ENCODE data around the gene HTT.

DNA sequence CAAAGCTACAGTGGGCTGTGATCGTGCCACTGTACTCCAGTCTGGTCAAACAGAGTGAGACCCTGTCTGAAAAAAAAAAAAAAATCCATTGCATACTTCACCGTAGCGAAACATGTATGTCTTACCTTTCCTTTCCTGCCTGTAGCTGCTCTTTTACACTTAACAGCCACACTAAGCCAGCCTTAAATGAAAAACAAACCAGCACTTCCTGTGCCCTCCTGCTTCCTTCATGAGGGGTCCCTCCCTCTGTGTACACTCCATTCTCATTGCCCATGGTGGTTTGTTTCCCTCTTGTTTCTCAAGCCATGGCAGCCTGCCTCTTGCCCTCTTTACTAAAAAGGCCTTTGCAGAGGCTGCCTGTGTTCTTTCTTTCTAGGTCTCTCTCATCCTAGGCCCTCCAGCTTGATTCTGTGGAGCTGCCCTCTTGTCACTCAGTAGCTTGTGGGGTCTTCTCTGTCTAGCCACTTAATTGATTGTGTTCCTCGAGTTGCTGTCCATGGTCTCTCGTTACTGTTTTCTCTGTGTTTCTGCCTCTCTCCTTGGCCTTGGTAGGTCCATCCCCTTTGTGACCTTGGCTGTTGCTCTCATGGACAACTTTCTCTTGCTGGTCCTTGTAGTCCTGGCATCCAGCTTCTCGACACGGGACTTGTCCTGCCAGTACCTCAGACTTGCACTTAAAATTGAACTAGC is 122.3 kb downstream of the HTT start:
- no peak for TF ChIP-seq POLR2A (IDR thresholded peaks at IDR 0.05)
- TF ChIP-seq, protein P1, sequence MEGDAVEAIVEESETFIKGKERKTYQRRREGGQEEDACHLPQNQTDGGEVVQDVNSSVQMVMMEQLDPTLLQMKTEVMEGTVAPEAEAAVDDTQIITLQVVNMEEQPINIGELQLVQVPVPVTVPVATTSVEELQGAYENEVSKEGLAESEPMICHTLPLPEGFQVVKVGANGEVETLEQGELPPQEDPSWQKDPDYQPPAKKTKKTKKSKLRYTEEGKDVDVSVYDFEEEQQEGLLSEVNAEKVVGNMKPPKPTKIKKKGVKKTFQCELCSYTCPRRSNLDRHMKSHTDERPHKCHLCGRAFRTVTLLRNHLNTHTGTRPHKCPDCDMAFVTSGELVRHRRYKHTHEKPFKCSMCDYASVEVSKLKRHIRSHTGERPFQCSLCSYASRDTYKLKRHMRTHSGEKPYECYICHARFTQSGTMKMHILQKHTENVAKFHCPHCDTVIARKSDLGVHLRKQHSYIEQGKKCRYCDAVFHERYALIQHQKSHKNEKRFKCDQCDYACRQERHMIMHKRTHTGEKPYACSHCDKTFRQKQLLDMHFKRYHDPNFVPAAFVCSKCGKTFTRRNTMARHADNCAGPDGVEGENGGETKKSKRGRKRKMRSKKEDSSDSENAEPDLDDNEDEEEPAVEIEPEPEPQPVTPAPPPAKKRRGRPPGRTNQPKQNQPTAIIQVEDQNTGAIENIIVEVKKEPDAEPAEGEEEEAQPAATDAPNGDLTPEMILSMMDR (IDR thresholded peaks at IDR 0.05) = no peak
